Dendritic cell treated with granulocyte-macrophage colony-stimulating factor and Interleukin-4, amounts not matched to agents 40 ng/mL and 50 ng/mL, for 4 days (primary cell): ENCODE data around the gene WDR82.
A peak's percentile ranks its signal among the peaks of the same experiment; 100 is the strongest.

ENCODE experiments used
- H3K27ac Mint-ChIP-seq: one replicate; pipeline ENCODE4 v1.8.0; 2022; ENCODE audit warnings: mild to moderate bottlenecking, mixed read lengths
- H3K27me3 Mint-ChIP-seq: one replicate; pipeline ENCODE4 v1.8.0; 2022; ENCODE audit warnings: mild to moderate bottlenecking, mixed read lengths
- H3K36me3 Mint-ChIP-seq: one replicate; pipeline ENCODE4 v1.8.0; 2022; ENCODE audit warnings: low read depth, mixed read lengths
- H3K4me1 Mint-ChIP-seq: one replicate; pipeline ENCODE4 v1.8.0; 2022; ENCODE audit warnings: low read depth, mixed read lengths
- H3K4me3 Mint-ChIP-seq: one replicate; pipeline ENCODE4 v1.8.0; 2022; ENCODE audit warnings: mild to moderate bottlenecking, moderate library complexity, mixed read lengths
- H3K9me3 Mint-ChIP-seq: one replicate; pipeline ENCODE4 v1.8.0; 2022; ENCODE audit warnings: mixed read lengths
- intact Hi-C: fragments of 100-400 bp; cut with micrococcal nuclease; formaldehyde crosslinking; loops from one replicate; pipeline ENCODE4 v1.15.0; 2022

Gene WDR82

DNA sequence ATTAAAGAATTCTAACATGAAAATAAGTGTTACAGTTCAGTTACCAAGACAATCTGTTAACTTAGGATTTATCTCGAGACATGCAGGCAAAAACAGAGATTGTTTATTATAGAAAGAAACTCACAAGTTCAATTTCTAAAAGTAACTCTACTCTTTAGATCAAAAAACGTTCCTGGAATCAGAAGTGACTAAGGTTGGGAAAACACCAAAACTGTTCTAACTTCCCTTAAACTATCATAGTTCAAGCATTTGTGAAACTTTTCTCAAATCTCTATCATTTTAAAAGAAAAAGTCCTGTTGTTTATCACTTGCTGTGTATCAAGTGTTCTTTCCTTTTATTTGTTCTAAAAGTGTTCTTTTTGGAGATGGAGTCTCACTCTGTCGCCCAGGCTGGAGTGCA, 8.7 kb downstream of the WDR82 start:
- Mint-ChIP-seq H3K27ac (peak overlapping the region; percentile 86), H3K4me3 (peak overlapping the region; percentile 32), H3K27me3 (no peaks in the 10 kb centered on the region), H3K4me1 (peaks cover 70% of the 10 kb centered on the region), H3K36me3 (peaks cover 81% of the 10 kb centered on the region), H3K9me3 (no peaks in the 10 kb centered on the region)
- intact Hi-C loops: no loop called here

DNA sequence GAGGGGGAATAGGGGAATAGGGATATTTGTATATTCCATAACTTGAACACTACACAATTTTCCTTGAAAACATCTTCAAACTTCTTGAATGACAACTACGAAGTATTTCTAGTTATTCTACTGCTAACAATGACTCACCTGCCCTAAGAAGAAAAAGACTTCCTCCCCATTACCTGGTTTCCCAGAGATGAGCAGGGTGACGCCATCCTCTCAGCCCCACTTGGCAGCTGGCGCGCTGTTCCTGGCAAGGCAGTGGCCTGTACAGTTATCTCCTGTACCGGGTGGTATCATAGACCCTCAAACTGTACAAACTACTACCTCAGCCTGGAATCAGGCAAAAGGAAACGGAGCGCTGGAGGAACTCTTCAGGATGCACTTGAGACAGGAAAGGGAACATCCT, 10.4 kb downstream of the WDR82 start:
- H3K27me3 Mint-ChIP-seq: no peaks in the 10 kb centered on the region
- no peaks in the 10 kb centered on the region for H3K9me3 Mint-ChIP-seq
- peaks cover 70% of the 10 kb centered on the region for H3K4me1 Mint-ChIP-seq
- intact Hi-C loops: no loop called here
- peaks cover 81% of the 10 kb centered on the region for H3K36me3 Mint-ChIP-seq
- H3K4me3 Mint-ChIP-seq: no peak overlapping the region
- H3K27ac Mint-ChIP-seq: peak overlapping the region; percentile 86

DNA sequence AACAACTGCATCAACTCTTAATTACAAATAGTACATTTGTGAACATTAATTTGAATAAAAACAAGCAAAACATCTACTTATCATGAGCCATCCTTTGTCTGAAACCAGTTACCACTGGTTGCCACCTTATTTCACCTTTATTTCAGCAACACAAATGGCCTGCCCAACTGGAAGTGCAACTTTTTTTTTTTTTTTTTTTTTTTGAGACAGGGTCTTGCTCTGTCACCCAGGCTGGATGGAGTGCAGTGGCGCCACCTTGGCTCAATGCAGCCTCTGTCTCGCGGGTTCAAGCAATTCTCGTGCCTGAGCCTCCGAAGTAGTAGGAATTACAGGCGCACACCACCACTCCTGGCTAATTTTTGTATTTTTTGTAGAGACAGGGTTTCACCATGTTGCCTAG, 13.1 kb downstream of the WDR82 start:
- Mint-ChIP-seq H3K36me3 (peaks cover 93% of the 10 kb centered on the region), H3K27me3 (no peaks in the 10 kb centered on the region), H3K9me3 (no peaks in the 10 kb centered on the region), H3K4me3 (no peak overlapping the region), H3K27ac (no peak overlapping the region), H3K4me1 (peaks cover 50% of the 10 kb centered on the region)
- intact Hi-C loops: no loop called here

DNA sequence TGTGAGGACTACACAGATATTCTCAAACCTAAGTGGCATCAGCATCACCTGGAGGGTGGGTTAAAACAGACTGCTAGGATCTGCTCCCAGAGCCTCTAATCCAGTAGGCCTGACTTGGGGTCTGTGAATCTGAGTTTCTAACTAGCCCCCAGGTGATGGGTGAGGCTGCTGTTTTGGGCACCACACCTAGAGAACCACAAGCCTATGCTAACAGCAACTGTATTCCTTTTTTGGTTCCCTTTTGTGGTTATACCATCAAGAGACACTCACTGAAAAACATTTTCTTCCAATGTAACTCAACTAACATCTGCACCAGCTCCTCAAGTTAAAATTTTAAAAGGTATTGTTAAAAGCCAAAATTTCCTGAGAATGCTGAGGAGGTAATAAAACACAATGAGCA, 16.0 kb downstream of the WDR82 start:
- H3K27me3 Mint-ChIP-seq: no peaks in the 10 kb centered on the region
- H3K4me3 Mint-ChIP-seq: no peak overlapping the region
- H3K9me3 Mint-ChIP-seq: no peaks in the 10 kb centered on the region
- H3K4me1 Mint-ChIP-seq: peaks cover 45% of the 10 kb centered on the region
- no peak overlapping the region for H3K27ac Mint-ChIP-seq
- H3K36me3 Mint-ChIP-seq: peaks cover 100% of the 10 kb centered on the region
- intact Hi-C loops: no loop called here

DNA sequence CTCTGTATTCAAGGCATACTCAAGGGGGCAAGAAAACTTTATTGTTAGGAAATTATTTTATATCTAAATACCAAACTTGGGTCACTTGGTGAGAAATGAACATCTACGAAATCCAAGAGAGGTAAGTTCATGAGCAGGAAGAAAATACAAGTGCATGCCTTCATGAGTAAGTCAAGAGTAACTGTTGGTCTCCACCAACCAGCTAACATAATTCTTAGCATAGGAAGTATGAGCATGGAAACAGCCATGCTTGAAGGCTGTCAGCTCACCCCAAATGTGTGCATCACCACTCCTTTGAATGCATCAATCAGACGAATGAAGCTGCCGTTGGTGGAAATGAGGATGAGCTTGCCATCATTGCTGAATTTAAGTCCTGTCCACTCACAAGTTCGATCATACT, 19.0 kb downstream of the WDR82 start:
- peaks cover 100% of the 10 kb centered on the region for H3K36me3 Mint-ChIP-seq
- no peak overlapping the region for H3K27ac Mint-ChIP-seq
- peaks cover 64% of the 10 kb centered on the region for H3K4me1 Mint-ChIP-seq
- H3K4me3 Mint-ChIP-seq: no peak overlapping the region
- no peaks in the 10 kb centered on the region for H3K27me3 Mint-ChIP-seq
- H3K9me3 Mint-ChIP-seq: no peaks in the 10 kb centered on the region
- intact Hi-C loops: no loop called here

GRCh38 chr3:52259035-52259434, 19.4 kb downstream of the WDR82 start:
- Mint-ChIP-seq H3K27me3 (no peaks in the 10 kb centered on the region), H3K27ac (no peak overlapping the region), H3K9me3 (no peaks in the 10 kb centered on the region), H3K36me3 (peaks cover 100% of the 10 kb centered on the region), H3K4me3 (no peak overlapping the region), H3K4me1 (peaks cover 64% of the 10 kb centered on the region)
- intact Hi-C loops: no loop called here

DNA sequence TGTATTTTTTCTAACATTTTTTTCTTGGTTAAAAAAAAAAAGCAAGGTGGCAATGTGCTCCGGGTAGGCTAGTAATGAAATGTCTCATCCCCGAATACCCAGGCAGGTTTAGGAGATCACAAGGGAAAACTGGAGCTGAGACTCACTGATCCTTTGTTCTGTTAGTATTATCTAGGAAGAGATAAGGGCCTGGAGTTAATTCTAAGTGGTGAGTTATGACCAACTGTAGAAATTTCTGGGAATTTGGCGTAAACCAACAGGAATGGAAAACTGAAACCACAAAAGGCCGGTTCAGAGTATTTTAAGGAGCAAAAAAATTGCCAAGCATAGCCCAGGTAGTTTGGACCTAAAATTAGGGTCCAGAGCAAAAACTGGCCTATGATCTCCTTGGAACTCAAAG, 20.5 kb downstream of the WDR82 start:
- intact Hi-C loops: no loop called here
- no peak overlapping the region for H3K4me3 Mint-ChIP-seq
- H3K27me3 Mint-ChIP-seq: no peaks in the 10 kb centered on the region
- H3K27ac Mint-ChIP-seq: peak overlapping the region; percentile 55
- H3K9me3 Mint-ChIP-seq: no peaks in the 10 kb centered on the region
- H3K36me3 Mint-ChIP-seq: peaks cover 100% of the 10 kb centered on the region
- peaks cover 64% of the 10 kb centered on the region for H3K4me1 Mint-ChIP-seq

DNA sequence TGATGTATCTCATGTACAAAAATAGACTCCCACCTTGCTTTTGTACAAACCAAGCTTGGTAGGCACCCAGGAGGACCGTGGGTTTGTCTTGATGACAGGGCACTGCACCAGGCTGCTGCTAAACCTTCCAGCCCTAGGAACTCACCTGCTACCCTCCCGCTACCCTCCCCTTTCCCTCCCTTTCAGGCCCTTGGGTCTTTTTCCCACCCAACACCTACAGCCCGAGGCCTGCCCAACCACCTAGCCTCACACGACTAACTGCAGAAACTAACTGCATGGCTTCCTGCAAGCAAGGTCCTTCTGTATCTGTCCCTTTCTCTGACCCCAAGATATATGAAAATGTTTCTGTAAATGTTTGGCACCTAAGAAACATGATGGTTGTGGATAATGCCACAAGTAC, 21.8 kb downstream of the WDR82 start:
- Mint-ChIP-seq H3K4me3 (no peak overlapping the region), H3K36me3 (peaks cover 100% of the 10 kb centered on the region), H3K27ac (no peak overlapping the region), H3K27me3 (no peaks in the 10 kb centered on the region), H3K9me3 (no peaks in the 10 kb centered on the region), H3K4me1 (peaks cover 72% of the 10 kb centered on the region)
- intact Hi-C loops: no loop called here

DNA sequence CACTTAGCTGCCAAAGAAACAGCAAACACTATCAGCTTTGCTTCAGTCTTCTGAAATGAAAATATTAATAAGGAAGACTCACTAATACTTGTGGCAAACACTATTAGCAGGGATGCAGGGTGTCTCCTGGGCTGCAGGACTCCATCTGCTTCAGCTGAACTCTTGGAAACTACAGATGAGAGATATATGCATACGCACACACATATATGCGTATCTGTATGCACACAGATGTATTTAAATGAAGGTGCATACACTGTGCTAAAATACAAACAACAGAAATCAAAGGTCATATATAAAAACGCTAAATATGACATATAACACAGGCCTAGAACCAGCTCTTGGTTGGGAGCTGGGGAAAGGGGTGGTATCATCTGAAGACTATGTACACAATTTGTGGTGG, 22.3 kb downstream of the WDR82 start:
- Mint-ChIP-seq H3K9me3 (no peaks in the 10 kb centered on the region), H3K4me3 (no peak overlapping the region), H3K4me1 (peaks cover 72% of the 10 kb centered on the region), H3K27me3 (no peaks in the 10 kb centered on the region), H3K27ac (peak overlapping the region; percentile 96), H3K36me3 (peaks cover 100% of the 10 kb centered on the region)
- intact Hi-C loops: no loop called here

- Mint-ChIP-seq H3K9me3 (no peaks in the 10 kb centered on the region), H3K27me3 (no peaks in the 10 kb centered on the region), H3K27ac (peak overlapping the region; percentile 96), H3K36me3 (peaks cover 100% of the 10 kb centered on the region), H3K4me3 (no peak overlapping the region), H3K4me1 (peaks cover 86% of the 10 kb centered on the region)
- intact Hi-C loops: no loop called here
Observed at GRCh38 chr3:52254608-52255007, 23.8 kb downstream of the WDR82 start.

DNA sequence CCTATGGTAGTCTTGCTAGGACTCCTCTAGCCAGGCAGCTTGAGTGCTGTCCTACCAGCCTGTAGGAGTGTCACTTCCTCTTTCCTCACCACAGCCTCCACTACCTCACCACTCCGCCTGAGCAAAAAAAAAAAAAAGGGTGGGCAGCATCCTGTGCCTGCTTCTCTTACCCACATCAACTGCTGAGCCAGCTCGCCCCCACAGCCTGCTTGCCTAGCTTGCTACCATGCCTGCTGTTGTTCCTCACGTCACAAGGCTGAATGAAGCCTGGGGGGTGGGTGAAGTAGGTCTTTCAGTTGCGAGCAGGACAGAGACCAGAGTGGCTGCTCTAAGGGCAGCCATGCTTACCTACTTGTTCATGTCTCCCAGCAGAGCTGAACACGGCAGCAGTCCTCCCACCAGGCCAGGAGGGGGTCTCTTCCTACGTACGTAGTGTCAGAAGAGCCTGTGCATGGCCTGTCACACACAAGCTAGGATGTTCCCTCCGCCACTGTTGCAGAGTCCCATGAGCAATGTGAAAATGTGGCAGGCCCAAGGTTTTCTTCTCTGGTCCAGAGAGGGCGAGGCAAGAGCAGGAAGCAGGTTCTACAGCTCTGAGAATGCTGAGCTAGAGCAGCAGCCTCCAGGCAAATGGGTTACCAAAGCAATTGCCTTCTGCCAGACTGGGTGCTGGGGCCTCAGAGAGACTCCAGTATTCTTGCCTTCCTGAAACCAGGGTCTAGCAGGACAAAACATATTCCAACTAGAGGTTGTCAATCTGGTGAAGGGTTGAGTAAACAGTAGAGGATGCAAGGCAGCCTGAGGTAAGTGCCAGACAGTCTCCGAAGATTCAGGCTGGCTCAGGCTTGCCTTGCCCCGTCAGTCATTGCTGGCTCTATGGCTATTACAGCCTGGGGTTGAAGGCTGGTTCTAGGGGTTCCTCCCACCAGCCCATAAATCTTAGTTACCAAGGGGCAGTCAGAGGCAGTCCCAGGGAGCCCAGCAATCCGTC, 24.8 kb downstream of the WDR82 start:
- intact Hi-C loops: no loop called here
- Mint-ChIP-seq H3K27me3 (no peaks in the 10 kb centered on the region), H3K4me1 (peaks cover 92% of the 10 kb centered on the region)

GRCh38 chr3:52250122-52250521, 28.3 kb downstream of the WDR82 start:
- Mint-ChIP-seq H3K36me3 (peaks cover 96% of the 10 kb centered on the region), H3K27ac (peak overlapping the region; percentile 100), H3K9me3 (no peaks in the 10 kb centered on the region), H3K27me3 (no peaks in the 10 kb centered on the region), H3K4me3 (no peak overlapping the region), H3K4me1 (peaks cover 78% of the 10 kb centered on the region)
- intact Hi-C loops: no loop called here

More for the DNA sequence above, 24.8 kb downstream of the WDR82 start:
- Mint-ChIP-seq H3K36me3 (peaks cover 100% of the 10 kb centered on the region), H3K27ac (peak overlapping the region; percentile 96), H3K9me3 (no peaks in the 10 kb centered on the region), H3K4me3 (peak overlapping the region; percentile 55)

DNA sequence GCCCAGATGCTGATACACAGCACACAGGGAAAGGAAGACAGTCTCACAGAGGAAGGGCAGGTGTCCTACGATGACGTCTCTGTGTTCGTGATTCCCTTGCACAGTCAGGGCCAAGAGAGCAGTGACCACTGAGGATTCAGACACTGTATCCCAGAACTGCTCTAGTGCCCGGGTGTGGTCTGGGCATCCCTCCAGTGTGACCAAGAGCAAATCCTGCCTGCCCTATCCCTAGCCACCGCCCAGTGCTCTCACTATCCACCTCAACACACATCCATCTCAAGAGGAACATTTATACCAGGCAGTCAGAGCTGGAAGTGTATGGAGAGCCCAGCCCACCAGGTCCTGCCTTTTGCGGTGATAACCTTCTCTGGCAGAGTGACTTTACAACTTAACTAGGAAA, 28.8 kb downstream of the WDR82 start:
- Mint-ChIP-seq H3K4me3 (peak overlapping the region; percentile 26), H3K27ac (peak overlapping the region; percentile 100), H3K4me1 (peaks cover 78% of the 10 kb centered on the region), H3K27me3 (no peaks in the 10 kb centered on the region), H3K36me3 (peaks cover 96% of the 10 kb centered on the region), H3K9me3 (no peaks in the 10 kb centered on the region)
- intact Hi-C loops: no loop called here

- no peaks in the 10 kb centered on the region for H3K9me3 Mint-ChIP-seq
- peak overlapping the region; percentile 87 for H3K4me3 Mint-ChIP-seq
- H3K27ac Mint-ChIP-seq: peak overlapping the region; percentile 100
- intact Hi-C loops: no loop called here
- H3K4me1 Mint-ChIP-seq: peaks cover 78% of the 10 kb centered on the region
- peaks cover 89% of the 10 kb centered on the region for H3K36me3 Mint-ChIP-seq
- H3K27me3 Mint-ChIP-seq: no peaks in the 10 kb centered on the region
Observed at GRCh38 chr3:52248816-52249547, 29.5 kb downstream of the WDR82 start.
